ACC112 (cell line): Measurements from ENCODE around the gene GPX6.
A peak's percentile ranks its signal among the peaks of the same experiment; 100 is the strongest.

ENCODE experiments used
- H2AFZ ChIP-seq: fragments of 200-600 bp; sonication (generic); one replicate; pipeline ENCODE4 v1.6.0; 2017; ENCODE audit warnings: antibody characterized with exemption, low read length; ENCODE audit not compliant: unreplicated experiment
- H3K27ac ChIP-seq: fragments of 200-600 bp; sonication (generic); 2 replicates; pipeline ENCODE4 v1.5.1; 2014; ENCODE audit warnings: low read depth, mild to moderate bottlenecking, antibody characterized with exemption, low read length, moderate library complexity
- H3K27me3 ChIP-seq: fragments of 200-600 bp; sonication (generic); 2 replicates; pipeline ENCODE4 v1.6.1; 2014; ENCODE audit warnings: mild to moderate bottlenecking, antibody characterized with exemption, low read length, moderate library complexity, mixed read lengths; ENCODE audit not compliant: insufficient read depth
- H3K36me3 ChIP-seq: fragments of 200-600 bp; sonication (generic); 2 replicates; pipeline ENCODE4 v1.6.1; 2016; ENCODE audit warnings: mild to moderate bottlenecking, antibody characterized with exemption, low read length, moderate library complexity, mixed read lengths; ENCODE audit not compliant: insufficient read depth
- H3K4me1 ChIP-seq: fragments of 200-600 bp; sonication (generic); one replicate; pipeline ENCODE4 v1.6.1; 2016; ENCODE audit warnings: low read length, mixed read lengths; ENCODE audit not compliant: insufficient read depth, unreplicated experiment, control insufficient read depth
- H3K4me3 ChIP-seq: fragments of 200-600 bp; sonication (generic); 2 replicates; pipeline ENCODE4 v1.5.1; 2014; ENCODE audit warnings: mild to moderate bottlenecking, low read depth, low read length
- H3K79me2 ChIP-seq: fragments of 200-600 bp; sonication (generic); one replicate; pipeline ENCODE4 v1.6.0; 2016; ENCODE audit warnings: low read length; ENCODE audit not compliant: control insufficient read depth, unreplicated experiment, insufficient read depth

Gene GPX6

GRCh38 chr6:28543651-28544610, 28.3 kb upstream of the GPX6 start:
- Histone ChIP-seq H3K4me1 (no peaks in the 10 kb centered on the region), H3K4me3 (peak overlapping the region; percentile 57), H3K27ac (no peak overlapping the region), H3K27me3 (peaks cover 62% of the 10 kb centered on the region), H3K36me3 (no peaks in the 10 kb centered on the region), H3K79me2 (no peaks in the 10 kb centered on the region), H2AFZ (no peak overlapping the region)

- Histone ChIP-seq H3K79me2 (no peaks in the 10 kb centered on the region), H3K36me3 (no peaks in the 10 kb centered on the region), H3K27me3 (peaks cover 61% of the 10 kb centered on the region), H3K27ac (no peak overlapping the region), H3K4me1 (no peaks in the 10 kb centered on the region), H2AFZ (no peak overlapping the region), H3K4me3 (peak overlapping the region; percentile 37)
These were observed 27.1 kb upstream of the GPX6 start for GRCh38 chr6:28542440-28543296.

- Histone ChIP-seq H3K79me2 (no peaks in the 10 kb centered on the region), H3K27ac (no peak overlapping the region), H3K4me3 (no peak overlapping the region), H3K27me3 (peaks cover 61% of the 10 kb centered on the region), H3K36me3 (no peaks in the 10 kb centered on the region), H3K4me1 (no peaks in the 10 kb centered on the region), H2AFZ (no peak overlapping the region)
These were observed 26.4 kb upstream of the GPX6 start for GRCh38 chr6:28541996-28542395.

GRCh38 chr6:28537509-28538140, 22.0 kb upstream of the GPX6 start:
- Histone ChIP-seq H3K27ac (no peak overlapping the region), H2AFZ (no peak overlapping the region), H3K36me3 (no peaks in the 10 kb centered on the region), H3K4me3 (peak overlapping the region; percentile 68), H3K4me1 (no peaks in the 10 kb centered on the region), H3K27me3 (peaks cover 81% of the 10 kb centered on the region), H3K79me2 (no peaks in the 10 kb centered on the region)

- Histone ChIP-seq H3K27ac (no peak overlapping the region), H3K79me2 (no peaks in the 10 kb centered on the region), H3K4me1 (no peaks in the 10 kb centered on the region), H3K4me3 (peak overlapping the region; percentile 68), H3K36me3 (no peaks in the 10 kb centered on the region), H3K27me3 (peaks cover 87% of the 10 kb centered on the region), H2AFZ (peak overlapping the region; percentile 10)
These were observed 21.5 kb upstream of the GPX6 start for GRCh38 chr6:28537065-28537464.

- Histone ChIP-seq H3K4me3 (no peak overlapping the region), H3K27me3 (peaks cover 97% of the 10 kb centered on the region), H3K27ac (no peak overlapping the region), H3K36me3 (no peaks in the 10 kb centered on the region), H3K79me2 (no peaks in the 10 kb centered on the region), H3K4me1 (no peaks in the 10 kb centered on the region), H2AFZ (no peak overlapping the region)
These were observed 19.3 kb upstream of the GPX6 start for GRCh38 chr6:28534875-28535274.

- peaks cover 97% of the 10 kb centered on the region for H3K27me3 ChIP-seq
- no peaks in the 10 kb centered on the region for H3K4me1 ChIP-seq
- H3K79me2 ChIP-seq, result no peaks in the 10 kb centered on the region
- H3K36me3 ChIP-seq, result no peaks in the 10 kb centered on the region
- no peak overlapping the region for H3K27ac ChIP-seq
- no peak overlapping the region for H3K4me3 ChIP-seq
- no peak overlapping the region for H2AFZ ChIP-seq
These were observed 18.7 kb upstream of the GPX6 start for GRCh38 chr6:28534306-28534705.

GRCh38 chr6:28531479-28532128, 16.0 kb upstream of the GPX6 start:
- Histone ChIP-seq H3K4me3 (no peak overlapping the region), H3K27ac (no peak overlapping the region), H3K27me3 (peaks cover 94% of the 10 kb centered on the region), H3K4me1 (no peaks in the 10 kb centered on the region), H3K79me2 (no peaks in the 10 kb centered on the region), H3K36me3 (no peaks in the 10 kb centered on the region), H2AFZ (no peak overlapping the region)

- H3K79me2 ChIP-seq, result no peaks in the 10 kb centered on the region
- no peak overlapping the region for H3K4me3 ChIP-seq
- H3K36me3 ChIP-seq, result no peaks in the 10 kb centered on the region
- peaks cover 95% of the 10 kb centered on the region for H3K27me3 ChIP-seq
- no peak overlapping the region for H2AFZ ChIP-seq
- no peak overlapping the region for H3K27ac ChIP-seq
- H3K4me1 ChIP-seq, result no peaks in the 10 kb centered on the region
These were observed 15.2 kb upstream of the GPX6 start for GRCh38 chr6:28530777-28531176.

GRCh38 chr6:28525496-28526039, 10.0 kb upstream of the GPX6 start, which contains the start of gene GPX5:
TSS of gene GPX5 (plus strand) at chr6:28525881. CDS start at chr6:28526014, 133 bp downstream.
- Histone ChIP-seq H3K79me2 (no peaks in the 10 kb centered on the region), H3K27ac (no peak within 1 kb of the TSS), H3K4me3 (no peak within 1 kb of the TSS), H3K36me3 (no peaks in the 10 kb centered on the region), H3K4me1 (no peaks in the 10 kb centered on the region), H2AFZ (no peak within 1 kb of the TSS), H3K27me3 (peaks cover 91% of the 10 kb centered on the region)
